ENCODE results near the gene MYLK4.

MYLK4 gene

GRCh38 chr6:2755456-2755855 lies 4.7 kb upstream of the MYLK4 start:
- DNase-seq (ENCODE audit: low read depth) = no peak

GRCh38 chr6:2754911-2755310 lies 4.2 kb upstream of the MYLK4 start:
- no peak for DNase-seq (ENCODE audit: low read depth)

- no peak for DNase-seq (ENCODE audit: low read depth)
These were observed 3.7 kb upstream of the MYLK4 start for GRCh38 chr6:2754393-2754792.

DNA sequence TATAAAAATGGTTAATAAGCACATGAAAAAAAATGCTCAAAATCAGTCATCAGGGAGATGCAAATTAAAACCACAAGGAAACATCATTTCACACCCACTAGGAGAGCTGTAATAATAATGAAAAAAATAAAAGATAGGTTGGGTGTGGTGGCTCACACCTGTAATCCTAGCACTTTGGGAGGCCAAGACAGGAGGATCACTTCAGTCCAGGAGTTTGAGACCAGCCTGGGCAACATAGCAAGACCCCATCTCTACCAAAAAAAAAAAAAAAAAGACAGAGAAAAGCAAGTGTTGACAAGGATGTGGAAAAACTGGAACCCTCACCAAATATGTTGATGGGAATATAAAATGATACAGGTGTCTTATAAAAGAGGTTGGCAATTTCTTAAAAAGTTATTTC lies 3.0 kb upstream of the MYLK4 start:
- DNase-seq (ENCODE audit: low read depth) = no peak

DNA sequence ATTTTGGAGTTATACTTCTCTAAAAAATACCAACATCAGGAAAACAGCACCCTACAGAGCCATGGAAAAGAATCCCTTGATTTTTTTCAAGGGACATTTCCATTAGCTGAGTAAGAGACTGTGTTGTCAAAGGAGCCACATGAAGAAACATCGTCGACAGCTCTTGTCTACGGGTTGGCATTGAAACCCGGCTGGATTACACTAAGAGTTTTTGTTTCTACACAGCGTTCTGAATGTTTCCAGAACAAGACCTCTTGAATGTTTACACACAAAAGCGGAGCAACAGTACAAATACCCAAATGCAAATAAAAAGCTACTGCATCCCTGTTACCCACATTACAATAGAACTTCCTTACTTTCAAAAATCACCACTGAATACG lies 2.4 kb upstream of the MYLK4 start:
- no peak for DNase-seq (ENCODE audit: low read depth)

GRCh38 chr6:2752477-2753109 lies 1.9 kb upstream of the MYLK4 start:
- no peak for DNase-seq (ENCODE audit: low read depth)

GRCh38 chr6:2751871-2752270 lies 1.1 kb upstream of the MYLK4 start:
- no peak for DNase-seq (ENCODE audit: low read depth)

- DNase-seq (ENCODE audit: low read depth) = no peak
These were observed 637 bp downstream of the MYLK4 start for GRCh38 chr6:2749969-2750600.

DNA sequence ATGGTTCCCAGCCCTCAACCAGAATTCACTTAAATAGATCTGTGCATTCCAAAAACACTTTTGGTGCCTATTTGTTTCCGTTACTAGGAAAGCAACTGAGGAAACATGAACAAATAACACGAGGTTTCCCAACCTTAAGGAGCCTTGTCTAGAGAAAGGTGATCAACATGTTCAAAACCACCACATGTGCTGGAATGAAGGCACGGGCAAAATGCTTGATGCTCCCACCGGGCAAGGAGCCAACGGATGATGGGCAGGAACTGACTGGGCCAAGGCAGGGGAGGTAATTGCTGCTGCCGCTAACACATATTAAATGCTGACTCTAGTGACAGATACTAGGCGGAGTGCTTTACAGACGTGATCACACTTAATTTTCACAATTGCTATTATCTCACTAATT lies 2.5 kb downstream of the MYLK4 start:
- no peak for DNase-seq (ENCODE audit: low read depth)

DNA sequence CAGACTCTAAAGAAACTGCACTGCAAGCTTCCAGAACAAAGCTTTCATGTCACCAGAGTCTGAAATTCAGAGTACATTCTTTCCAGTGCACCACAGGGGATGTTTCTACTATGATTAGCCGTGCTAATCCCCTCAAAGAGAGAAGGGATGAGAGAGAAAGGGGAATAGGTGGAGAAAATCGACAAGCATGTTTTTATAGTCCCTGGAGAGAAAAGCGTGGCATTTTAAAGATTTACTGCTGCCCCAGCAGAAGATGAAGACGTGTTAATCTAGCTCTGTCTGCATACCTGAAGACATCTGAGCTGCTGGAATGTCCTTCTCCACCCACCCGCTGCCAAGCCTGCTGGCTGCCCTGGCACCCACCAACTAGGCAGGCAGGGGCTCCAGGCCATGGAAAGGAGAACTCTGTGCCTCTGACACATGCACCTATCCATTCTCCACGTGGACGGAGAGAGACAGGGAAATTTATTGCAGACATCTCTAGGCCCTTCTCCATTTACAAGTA lies 4.1 kb downstream of the MYLK4 start:
- DNase-seq (ENCODE audit: low read depth) = no peak

- no peak for DNase-seq (ENCODE audit: low read depth)
These were observed 5.5 kb downstream of the MYLK4 start for GRCh38 chr6:2745246-2745645.

DNA sequence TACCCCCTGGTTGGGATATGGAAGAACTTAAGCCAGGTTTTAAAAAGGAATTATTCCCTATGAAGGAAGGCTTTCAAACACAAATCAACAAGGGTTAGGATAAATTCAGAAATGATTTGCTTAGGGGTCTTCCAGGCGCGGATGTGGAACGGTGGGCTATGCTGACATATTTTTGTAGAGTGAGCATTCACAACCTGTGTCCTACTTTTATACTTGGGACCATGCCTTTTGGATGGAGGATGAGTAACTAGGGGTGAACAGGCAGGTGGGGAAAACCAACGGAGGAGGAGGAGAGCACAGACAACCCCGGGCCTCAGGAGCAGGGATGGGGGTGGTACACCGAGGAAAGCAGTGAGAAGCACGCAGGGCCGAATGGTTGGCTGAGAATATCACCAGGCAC lies 5.9 kb downstream of the MYLK4 start:
- DNase-seq (ENCODE audit: low read depth) = no peak

- DNase-seq (ENCODE audit: low read depth) = no peak
These were observed 6.4 kb downstream of the MYLK4 start for GRCh38 chr6:2744209-2744771.

DNA sequence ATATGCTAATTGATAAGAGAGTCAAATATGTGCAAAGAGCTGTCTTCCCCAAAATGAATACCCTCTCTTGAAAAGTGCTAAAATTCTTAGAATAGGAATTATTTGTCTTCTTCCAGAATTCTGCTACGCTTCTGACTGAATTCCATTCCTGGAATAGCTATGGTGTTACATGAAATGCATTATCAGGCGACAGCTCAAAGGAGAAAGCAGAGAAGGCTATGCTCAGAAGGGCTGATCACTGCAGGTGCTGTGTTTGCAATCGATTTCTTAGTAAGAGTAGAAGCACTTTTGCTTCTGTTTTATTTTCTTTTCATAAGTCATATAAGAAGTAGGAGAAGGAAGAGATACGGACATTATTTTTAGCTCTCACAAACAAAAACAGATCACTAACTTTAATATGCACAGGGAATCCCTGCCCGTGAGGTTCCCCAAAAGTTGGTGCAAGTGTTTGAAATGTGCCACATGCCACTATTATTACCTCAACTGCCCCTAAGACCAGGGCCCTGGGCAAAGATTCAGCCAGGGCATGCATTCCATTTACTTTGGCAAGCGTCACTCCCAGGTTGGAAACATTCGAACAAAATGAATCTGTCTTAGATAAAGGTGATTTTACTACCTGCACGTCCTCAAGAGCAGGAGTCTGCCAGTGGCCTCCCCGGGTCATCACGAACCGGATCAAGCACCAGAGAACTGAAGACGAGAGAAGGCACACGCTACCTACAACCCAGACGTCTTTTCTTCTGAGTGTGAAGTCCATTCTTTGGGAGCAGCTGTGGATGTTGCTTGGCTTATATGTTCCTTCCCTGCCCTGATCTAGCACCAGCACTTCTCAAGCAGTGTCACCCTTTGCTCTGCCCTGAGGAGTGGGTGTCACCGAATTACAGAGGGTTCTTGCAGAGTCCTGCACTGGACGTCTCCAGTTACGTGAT lies 7.2 kb downstream of the MYLK4 start:
- DNase-seq (ENCODE audit: low read depth) = no peak

- DNase-seq (ENCODE audit: low read depth) = no peak
These were observed 9.0 kb downstream of the MYLK4 start for GRCh38 chr6:2741756-2742155.

DNA sequence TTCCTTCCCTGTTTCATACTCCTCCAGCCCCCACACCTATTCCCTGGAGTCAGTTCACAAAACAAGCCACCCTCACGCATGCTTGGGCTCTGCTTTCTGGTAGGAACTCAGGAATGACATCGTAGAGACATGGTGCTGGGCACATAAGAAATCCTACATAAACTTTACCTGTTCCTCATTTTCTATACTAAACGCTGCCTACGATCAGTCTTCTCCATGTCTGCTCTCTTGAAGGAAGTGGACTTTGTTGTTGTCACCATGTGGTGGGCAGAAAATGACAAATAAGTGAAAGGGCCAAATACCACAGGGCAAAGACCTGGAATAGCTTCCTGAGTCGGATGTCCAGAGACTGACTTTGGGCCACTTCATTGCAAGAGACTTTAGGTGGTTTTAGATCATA lies 10.1 kb downstream of the MYLK4 start:
- DNase-seq (ENCODE audit: low read depth) = no peak

DNA sequence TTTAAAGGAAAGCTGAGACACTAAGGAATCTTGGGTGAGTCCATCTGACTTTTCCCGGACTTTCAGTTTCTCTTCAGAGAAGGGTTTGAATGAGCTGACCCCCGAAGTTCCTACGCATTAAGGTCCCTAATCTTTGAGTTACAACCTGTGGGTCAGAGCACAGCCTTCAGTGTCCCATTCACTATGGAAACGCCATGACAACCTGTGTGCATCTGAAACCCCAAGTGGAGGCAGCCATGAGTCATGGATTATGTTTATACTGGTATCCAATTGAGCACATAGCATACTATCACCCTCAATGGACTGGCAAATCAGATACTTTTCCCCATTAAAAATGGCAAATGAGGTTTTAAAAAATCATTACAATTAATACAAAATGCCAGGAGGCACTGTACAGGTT lies 11.4 kb downstream of the MYLK4 start:
- no peak for DNase-seq (ENCODE audit: low read depth)

DNA sequence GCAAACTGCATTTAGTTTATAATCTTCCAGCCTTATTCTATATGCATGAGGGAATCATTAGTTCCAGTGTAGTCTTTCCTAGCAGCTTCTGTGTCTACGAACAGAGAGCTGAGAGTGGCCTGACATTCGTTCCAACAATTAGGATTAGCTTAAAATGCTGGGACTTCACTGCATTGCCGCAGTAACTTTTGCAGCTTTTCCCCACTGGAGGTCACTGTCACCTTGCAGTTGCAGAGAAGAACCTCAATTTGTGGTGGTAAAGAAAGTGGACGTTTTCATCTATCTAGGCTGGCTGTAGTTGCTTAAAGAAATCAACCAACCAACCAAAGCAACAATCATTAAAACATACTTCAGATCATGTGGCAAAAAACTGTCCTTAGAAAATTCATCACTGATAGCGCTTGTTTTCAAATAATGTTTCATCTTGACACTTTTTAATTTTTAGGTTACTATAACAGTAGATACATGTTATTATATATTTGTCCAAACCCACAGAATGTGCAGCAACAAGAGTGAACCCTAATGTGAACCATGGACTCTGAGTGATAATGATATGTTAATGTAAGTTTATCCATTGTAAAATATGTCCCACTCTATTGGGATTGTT lies 12.2 kb downstream of the MYLK4 start:
- DNase-seq (ENCODE audit: low read depth) = no peak

DNA sequence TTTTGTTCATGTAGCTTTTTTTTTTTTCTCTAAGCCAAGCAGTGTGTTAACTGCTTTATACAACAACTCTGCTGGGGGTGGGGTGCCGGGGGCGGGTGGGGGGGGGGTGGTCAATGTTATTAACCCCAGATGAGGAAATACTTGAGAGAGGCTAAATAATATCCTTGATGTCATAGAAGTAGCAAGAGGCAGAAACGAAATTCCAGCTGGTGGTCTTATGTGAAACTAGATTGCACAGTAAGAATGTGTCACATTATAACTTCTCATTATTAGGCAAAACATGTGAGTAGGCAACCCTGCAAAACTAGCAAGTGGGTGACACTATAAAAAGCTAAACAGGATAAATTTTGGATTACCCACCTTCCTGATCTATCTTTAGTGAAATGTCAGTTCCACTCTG lies 12.8 kb downstream of the MYLK4 start:
- DNase-seq (ENCODE audit: low read depth) = no peak

- no peak for DNase-seq (ENCODE audit: low read depth)
These were observed 16.1 kb downstream of the MYLK4 start for GRCh38 chr6:2734488-2735166.

DNA sequence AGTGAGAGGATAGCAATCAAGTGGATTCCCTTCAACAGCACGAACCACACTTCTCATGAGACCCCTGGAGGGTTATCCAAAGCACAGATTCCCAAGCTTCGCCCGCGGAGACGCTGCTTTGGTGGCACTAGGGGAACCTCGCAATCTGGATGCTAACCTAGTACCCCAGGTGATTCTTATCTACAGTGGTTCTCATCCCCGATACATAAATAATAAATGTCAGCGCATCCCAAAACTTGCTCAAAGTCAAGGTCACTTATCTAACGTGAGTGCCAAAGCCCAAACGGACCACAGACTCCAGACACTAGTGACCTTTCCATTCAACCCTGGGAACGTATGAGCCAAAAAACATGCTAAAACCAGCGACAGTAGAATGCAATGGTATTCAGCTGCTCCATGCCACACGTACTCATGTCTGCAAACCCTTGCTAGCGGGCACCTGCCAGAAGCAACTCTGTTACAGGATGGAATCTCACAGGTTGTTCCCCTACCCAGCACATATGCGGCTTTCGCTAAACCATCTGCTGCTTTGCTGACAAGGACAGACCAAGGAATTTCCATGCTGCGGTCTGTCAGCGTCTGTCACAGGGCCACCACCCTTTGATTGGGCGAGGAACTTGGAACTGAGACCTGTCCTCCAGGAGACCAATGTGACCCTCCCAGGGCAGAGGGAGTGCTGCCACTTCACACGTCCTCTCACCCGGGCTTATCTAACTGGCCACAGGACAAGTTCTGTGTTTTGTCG lies 16.8 kb downstream of the MYLK4 start:
- no peak for DNase-seq (ENCODE audit: low read depth)
